Sigmoid colon (tissue), 7 donors: ENCODE measurements around the gene AZIN2. TPM values are rescaled to one million over a fixed set of nuclear protein-coding genes. Genes with fewer than 3 reads are reported as not detected.

Experiments
- DNase-seq: peaks from one replicate; pipeline ENCODE4 v3.0.0-alpha.2; 2019
- H3K27ac ChIP-seq, 4 donors: fragments of 200-600 bp; sonication (generic); one replicate each; pipeline ENCODE4 v1.5.1; 2016 to 2019; ENCODE audit warnings: mild to moderate bottlenecking in 1 of 4
- H3K27me3 ChIP-seq, 3 donors: fragments of 200-600 bp; sonication (generic); one replicate each; pipeline ENCODE4 v1.5.1; 2019; ENCODE audit warnings: mild to moderate bottlenecking in 1 of 3
- H3K36me3 ChIP-seq, 4 donors: fragments of 200-600 bp; sonication (generic); one replicate each; pipeline ENCODE4 v1.5.1; 2016 to 2019
- H3K4me1 ChIP-seq, 4 donors: fragments of 200-600 bp; sonication (generic); one replicate each; pipeline ENCODE4 v1.5.1; 2017 to 2019
- H3K4me3 ChIP-seq, 4 donors: fragments of 200-600 bp; sonication (generic); one replicate each; pipeline ENCODE4 v1.5.1; 2017 to 2019; ENCODE audit warnings: mild to moderate bottlenecking in 2 of 4, moderate library complexity in 1 of 4
- H3K9me3 ChIP-seq, 4 donors: fragments of 200-600 bp in 3 of 4; sonication (generic) in 3 of 4; one replicate each; pipeline versions ENCODE4 v1.5.1 to v1.6.1; 2013 to 2019
- EP300 ChIP-seq, 4 donors: sonication (generic); formaldehyde crosslinking; IDR thresholded peaks; one replicate each; pipeline ENCODE4 v1.6.1; 2017; ENCODE audit warnings: antibody characterized with exemption in 4 of 4
- POLR2A ChIP-seq, 2 donors: fragments of 450-650 bp; IDR thresholded peaks; one replicate each; pipeline ENCODE4 v1.6.1; 2016; ENCODE audit warnings: antibody characterized with exemption in 2 of 2, mild to moderate bottlenecking in 2 of 2, moderate library complexity in 2 of 2
- POLR2AphosphoS5 ChIP-seq, 4 donors: sonication (generic); formaldehyde crosslinking; IDR thresholded peaks; one replicate each; pipeline ENCODE4 v1.6.1; 2017; ENCODE audit warnings: antibody characterized with exemption in 4 of 4
- WGBS, 2 donors: extraction: QIAGEN DNeasy Blood & Tissue Kit; methylation state at CpG; one replicate each; pipeline ENCODE4 v1.1.7; 2013; 5-methylcytosine and 5-hydroxymethylcytosine counted together
- intact Hi-C: fragments of 100-400 bp; cut with DNase I; formaldehyde crosslinking; loops from one replicate; pipeline ENCODE4 v1.15.1; 2023
- polyA plus RNA-seq, 3 donors: library from polyadenylated mRNA; stranded (reverse); fragments of 200-250 nt; gene quantifications; one replicate each; pipeline ENCODE4 v1.2.3, GENCODE V29; 2013
- total RNA-seq, 4 donors: library from RNA; depleted of rRNA; stranded (reverse); fragments of >200 nt; gene quantifications; one replicate each; pipeline ENCODE4 v1.1.0, GENCODE V29; 2016
- TF ChIP-seq, protein P1 (sequence below), 4 experiments: fragments of 450-650 bp in 3 of 4; fragments of 200-600 bp in 1 of 4; IDR thresholded peaks; one replicate each; pipeline ENCODE4 v1.5.1; 2016 to 2019; ENCODE audit warnings: antibody characterized with exemption in 4 of 4, mild to moderate bottlenecking in 3 of 4, moderate library complexity in 2 of 4
- donor health status: healthy with polysubstance abuse.
- donor health status: Bipolar disorder and iron deficiency.
- donor health status: healthy.

The AZIN2 gene
- total and polyA plus RNA-seq, 7 donors: 1.1 to 30.9 (median 2.5) TPM

DNA sequence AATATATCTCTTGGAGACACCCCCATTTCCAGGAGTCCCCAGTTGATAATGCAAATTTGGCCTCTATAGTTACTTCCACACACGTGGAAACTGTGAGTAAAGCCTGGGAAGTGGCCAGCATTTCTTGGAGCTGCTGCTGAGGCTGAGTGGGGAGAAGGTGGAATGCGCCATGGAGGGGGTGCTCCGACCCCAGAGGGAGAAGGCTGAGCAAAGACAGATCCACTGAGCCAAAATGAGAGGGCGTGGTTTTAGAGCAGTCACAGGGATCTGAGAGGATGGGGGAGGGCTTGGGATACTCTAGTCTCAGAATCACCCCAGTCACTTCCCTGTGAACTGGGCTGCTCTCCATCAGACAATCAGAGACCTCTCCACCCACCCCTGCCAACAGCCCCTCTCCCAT is 62.2 kb downstream of the AZIN2 start:
- Histone ChIP-seq H3K4me1 (peaks cover 0 to 49% (median 29%) of the 10 kb centered on the region in 4 donors), H3K9me3 (no peaks in the 10 kb centered on the region), H3K27me3 (no peaks in the 10 kb centered on the region), H3K27ac (peak overlapping the region in 3 of 4 donors; percentile 38 to 77 (median 65)), H3K4me3 (no peak overlapping the region), H3K36me3 (peaks cover 0 to 16% (median 2%) of the 10 kb centered on the region in 4 donors)
- 72% methylated on average over 4 of the region's 4 CpGs for WGBS, 2 donors
- no peak for DNase-seq
- TF ChIP-seq POLR2AphosphoS5 (IDR thresholded peaks at IDR 0.05) (peak in 1 of 4 donors; percentile 10), POLR2A (IDR thresholded peaks at IDR 0.05) (no peak)
- intact Hi-C loops: no loop called here

DNA sequence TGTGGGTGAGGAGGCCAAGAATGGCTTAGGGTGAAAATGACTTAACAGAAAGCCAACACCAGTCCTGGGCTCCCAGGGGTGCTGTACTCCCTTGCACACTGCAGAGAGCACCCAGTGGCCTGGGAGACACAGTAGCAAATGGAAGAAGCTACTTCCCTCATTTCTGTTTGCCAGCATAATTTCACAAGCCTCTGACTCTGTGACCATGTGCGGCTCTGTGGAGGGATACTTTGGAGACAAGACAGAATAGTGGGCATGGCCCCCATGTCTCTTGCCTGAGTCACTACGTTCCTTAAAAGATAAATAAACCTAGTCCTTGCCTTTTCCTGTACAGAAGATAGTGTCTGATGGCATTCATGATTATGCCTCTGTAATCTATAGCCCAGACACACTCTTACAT is 62.7 kb downstream of the AZIN2 start:
- Histone ChIP-seq H3K36me3 (peaks cover 0 to 16% (median 2%) of the 10 kb centered on the region in 4 donors), H3K27ac (peak overlapping the region in 3 of 4 donors; percentile 38 to 77 (median 65)), H3K4me3 (no peak overlapping the region), H3K9me3 (no peaks in the 10 kb centered on the region), H3K27me3 (no peaks in the 10 kb centered on the region), H3K4me1 (peaks cover 0 to 49% (median 29%) of the 10 kb centered on the region in 4 donors)
- WGBS, 2 donors: 82 to 91% methylated on average over 2 of the region's 2 CpGs
- no peak for DNase-seq
- intact Hi-C loops: no loop called here
- no peak for TF ChIP-seq POLR2A (IDR thresholded peaks at IDR 0.05)
- TF ChIP-seq, protein P1, sequence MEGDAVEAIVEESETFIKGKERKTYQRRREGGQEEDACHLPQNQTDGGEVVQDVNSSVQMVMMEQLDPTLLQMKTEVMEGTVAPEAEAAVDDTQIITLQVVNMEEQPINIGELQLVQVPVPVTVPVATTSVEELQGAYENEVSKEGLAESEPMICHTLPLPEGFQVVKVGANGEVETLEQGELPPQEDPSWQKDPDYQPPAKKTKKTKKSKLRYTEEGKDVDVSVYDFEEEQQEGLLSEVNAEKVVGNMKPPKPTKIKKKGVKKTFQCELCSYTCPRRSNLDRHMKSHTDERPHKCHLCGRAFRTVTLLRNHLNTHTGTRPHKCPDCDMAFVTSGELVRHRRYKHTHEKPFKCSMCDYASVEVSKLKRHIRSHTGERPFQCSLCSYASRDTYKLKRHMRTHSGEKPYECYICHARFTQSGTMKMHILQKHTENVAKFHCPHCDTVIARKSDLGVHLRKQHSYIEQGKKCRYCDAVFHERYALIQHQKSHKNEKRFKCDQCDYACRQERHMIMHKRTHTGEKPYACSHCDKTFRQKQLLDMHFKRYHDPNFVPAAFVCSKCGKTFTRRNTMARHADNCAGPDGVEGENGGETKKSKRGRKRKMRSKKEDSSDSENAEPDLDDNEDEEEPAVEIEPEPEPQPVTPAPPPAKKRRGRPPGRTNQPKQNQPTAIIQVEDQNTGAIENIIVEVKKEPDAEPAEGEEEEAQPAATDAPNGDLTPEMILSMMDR (IDR thresholded peaks at IDR 0.05): no peak
- TF ChIP-seq POLR2AphosphoS5 (IDR thresholded peaks at IDR 0.05): no peak
- no peak for TF ChIP-seq EP300 (IDR thresholded peaks at IDR 0.05)

DNA sequence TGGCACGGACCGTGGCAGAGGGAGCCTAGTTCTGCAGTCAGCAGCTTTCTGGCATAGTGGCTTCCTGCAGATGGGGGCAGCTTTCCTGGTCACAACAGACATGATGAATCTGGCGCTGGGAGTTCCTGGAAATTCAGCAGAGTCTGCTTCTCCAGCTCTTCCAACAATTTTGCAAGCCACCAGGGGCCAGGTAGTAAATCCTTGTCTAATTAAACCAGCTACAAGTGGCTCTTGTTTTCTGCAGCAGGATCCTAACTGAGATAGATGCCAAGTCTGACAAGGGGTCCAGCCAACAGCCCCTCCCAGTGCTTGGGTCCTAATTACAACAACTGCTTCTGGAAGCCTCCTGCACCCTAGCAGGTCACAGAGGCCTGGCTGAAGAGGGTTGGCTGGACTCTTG is 65.0 kb downstream of the AZIN2 start:
- H3K27me3 ChIP-seq: no peaks in the 10 kb centered on the region
- H3K4me3 ChIP-seq: no peak overlapping the region
- intact Hi-C loops: no loop called here
- H3K27ac ChIP-seq: peak overlapping the region in 1 of 4 donors; percentile 65
- TF ChIP-seq, protein P1 (IDR thresholded peaks at IDR 0.05): no peak
- TF ChIP-seq EP300 (IDR thresholded peaks at IDR 0.05) (no peak), POLR2A (IDR thresholded peaks at IDR 0.05) (no peak), POLR2AphosphoS5 (IDR thresholded peaks at IDR 0.05) (no peak)
- no peaks in the 10 kb centered on the region for H3K9me3 ChIP-seq
- 80 to 92% methylated on average over 3 of the region's 3 CpGs for WGBS, 2 donors
- DNase-seq: no peak
- H3K36me3 ChIP-seq: peaks cover 0 to 16% (median 2%) of the 10 kb centered on the region in 4 donors
- peaks cover 0 to 49% (median 29%) of the 10 kb centered on the region in 4 donors for H3K4me1 ChIP-seq

DNA sequence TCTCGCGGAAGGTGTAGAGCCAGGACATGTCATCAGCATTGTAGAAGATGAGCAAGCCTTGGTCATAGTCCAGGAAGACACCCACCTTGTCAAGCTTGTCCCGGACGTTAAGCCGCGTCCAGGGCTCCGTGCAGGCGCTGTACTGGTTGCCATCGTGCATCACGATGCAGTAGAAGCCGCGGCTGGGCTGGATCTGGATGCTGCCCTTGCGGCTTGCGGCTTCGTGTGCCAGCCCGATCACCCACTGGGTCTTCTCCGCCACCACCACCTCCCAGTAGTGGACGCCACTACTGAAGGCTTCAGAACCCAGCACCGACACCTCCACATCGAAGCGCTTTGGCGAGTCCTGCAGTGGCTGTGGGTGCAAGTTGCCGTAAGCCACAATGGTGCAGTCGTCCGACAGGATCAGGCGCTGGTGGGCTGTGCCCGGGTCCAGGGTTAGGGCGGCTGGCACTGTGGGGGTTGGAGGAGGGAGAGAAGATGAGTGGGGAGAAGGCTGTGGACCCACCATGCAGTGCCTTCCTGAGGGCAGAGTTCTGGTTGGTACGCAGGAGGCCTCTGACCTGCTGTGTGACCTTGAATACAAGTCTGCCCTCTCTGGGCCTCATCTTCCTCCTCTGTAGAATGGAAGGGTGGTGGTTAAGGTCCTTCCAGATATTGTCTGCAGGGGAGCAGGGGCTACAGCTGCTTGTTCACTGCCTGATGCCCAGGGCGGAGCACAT is 66.5 kb downstream of the AZIN2 start:
- peaks cover 0 to 43% (median 24%) of the 10 kb centered on the region in 4 donors for H3K4me1 ChIP-seq
- H3K4me3 ChIP-seq: no peak overlapping the region
- TF ChIP-seq EP300 (IDR thresholded peaks at IDR 0.05) (no peak), POLR2A (IDR thresholded peaks at IDR 0.05) (no peak)
- TF ChIP-seq, protein P1 (IDR thresholded peaks at IDR 0.05): no peak
- H3K36me3 ChIP-seq: peaks cover 0 to 16% (median 2%) of the 10 kb centered on the region in 4 donors
- H3K27ac ChIP-seq: no peak overlapping the region
- WGBS, 2 donors: 98% methylated on average over 30 of the region's 30 CpGs
- DNase-seq: no peak
- H3K9me3 ChIP-seq: no peaks in the 10 kb centered on the region
- H3K27me3 ChIP-seq: no peaks in the 10 kb centered on the region
- intact Hi-C loops: no loop called here

DNA sequence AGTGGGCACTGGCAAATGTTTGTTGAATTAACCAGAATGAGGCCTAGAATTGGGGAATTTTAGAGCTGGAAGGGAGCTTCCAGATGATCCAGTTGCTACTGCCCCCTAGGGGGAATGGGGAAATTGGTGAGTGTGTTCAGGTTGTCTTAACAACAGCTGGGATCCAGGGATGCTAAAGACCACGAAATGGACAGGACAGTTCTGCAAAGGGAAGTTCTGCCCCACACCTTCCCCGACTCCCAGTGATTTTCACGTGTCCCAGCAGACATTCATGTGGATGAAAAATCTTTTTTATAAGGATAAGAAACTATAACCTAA is 67.0 kb downstream of the AZIN2 start:
- no peak overlapping the region for H3K27ac ChIP-seq
- peaks cover 0 to 16% (median 2%) of the 10 kb centered on the region in 4 donors for H3K36me3 ChIP-seq
- H3K4me1 ChIP-seq: peaks cover 0 to 38% (median 19%) of the 10 kb centered on the region in 4 donors
- H3K27me3 ChIP-seq: no peaks in the 10 kb centered on the region
- H3K4me3 ChIP-seq: no peak overlapping the region
- no peaks in the 10 kb centered on the region for H3K9me3 ChIP-seq
- 83 to 85% methylated on average over 3 of the region's 3 CpGs for WGBS, 2 donors
- DNase-seq: no peak
- TF ChIP-seq POLR2AphosphoS5 (IDR thresholded peaks at IDR 0.05) (no peak), EP300 (IDR thresholded peaks at IDR 0.05) (no peak), POLR2A (IDR thresholded peaks at IDR 0.05) (no peak)
- TF ChIP-seq, protein P1 (IDR thresholded peaks at IDR 0.05): no peak
- intact Hi-C loops: no loop called here
